Adipocyte (in vitro differentiated cells): ENCODE results near the gene GABRB1.

Experiments
- DNase-seq: peaks from one replicate; pipeline ENCODE4 v3.0.0-alpha.2; 2015; ENCODE audit warnings: low read depth
- H3K27me3 ChIP-seq: replicated peaks from 2 replicates; pipeline ENCODE4 v1.7.0; 2013; ENCODE audit warnings: mild to moderate bottlenecking, low read length, moderate library complexity; ENCODE audit not compliant: control insufficient read depth, insufficient read depth
- H3K36me3 ChIP-seq: 2 replicates; pipeline ENCODE4 v1.7.0; 2013; ENCODE audit warnings: low read length, mild to moderate bottlenecking, moderate library complexity; ENCODE audit not compliant: control insufficient read depth, insufficient read depth, severe bottlenecking
- H3K4me1 ChIP-seq: 2 replicates; pipeline ENCODE4 v1.7.0; 2013; ENCODE audit warnings: mild to moderate bottlenecking, low read length, moderate library complexity; ENCODE audit not compliant: control insufficient read depth, insufficient read depth
- H3K4me3 ChIP-seq: 2 replicates; pipeline ENCODE4 v1.7.0; 2013; ENCODE audit warnings: mild to moderate bottlenecking, low read length, moderate library complexity
- H3K9ac ChIP-seq: 2 replicates; pipeline ENCODE4 v1.7.0; 2013; ENCODE audit warnings: mild to moderate bottlenecking, low read length, moderate library complexity
- H3K9me3 ChIP-seq: 2 replicates; pipeline ENCODE4 v1.7.0; 2013; ENCODE audit warnings: mild to moderate bottlenecking, low read length, moderate library complexity; ENCODE audit not compliant: control insufficient read depth

The GABRB1 gene

GRCh38 chr4:47434931-47435330, 403.6 kb downstream of the GABRB1 start:
- DNase-seq: no peak
- Histone ChIP-seq H3K9ac (no peak overlapping the region), H3K4me3 (no peak overlapping the region), H3K4me1 (no peaks in the 10 kb centered on the region), H3K9me3 (no peaks in the 10 kb centered on the region), H3K27me3 (no peaks in the 10 kb centered on the region), H3K36me3 (no peaks in the 10 kb centered on the region)

- Histone ChIP-seq H3K27me3 (no peaks in the 10 kb centered on the region), H3K4me1 (no peaks in the 10 kb centered on the region), H3K9ac (no peak overlapping the region), H3K36me3 (no peaks in the 10 kb centered on the region), H3K9me3 (no peaks in the 10 kb centered on the region), H3K4me3 (no peak overlapping the region)
- DNase-seq: no peak
These were observed 411.6 kb downstream of the GABRB1 start for GRCh38 chr4:47442980-47443379.

GRCh38 chr4:47444031-47444430, 412.7 kb downstream of the GABRB1 start:
- H3K27me3 ChIP-seq: no peaks in the 10 kb centered on the region
- no peak for DNase-seq
- no peak overlapping the region for H3K9ac ChIP-seq
- H3K4me1 ChIP-seq: no peaks in the 10 kb centered on the region
- no peaks in the 10 kb centered on the region for H3K36me3 ChIP-seq
- no peak overlapping the region for H3K4me3 ChIP-seq
- H3K9me3 ChIP-seq: no peaks in the 10 kb centered on the region

- H3K9me3 ChIP-seq: no peaks in the 10 kb centered on the region
- no peaks in the 10 kb centered on the region for H3K27me3 ChIP-seq
- peaks cover 39% of the 10 kb centered on the region for H3K36me3 ChIP-seq
- DNase-seq: peak; percentile 34
- H3K4me3 ChIP-seq: no peak overlapping the region
- H3K9ac ChIP-seq: no peak overlapping the region
- no peaks in the 10 kb centered on the region for H3K4me1 ChIP-seq
These were observed 420.3 kb downstream of the GABRB1 start for GRCh38 chr4:47451657-47452056.

GRCh38 chr4:47462799-47463234, 431.4 kb downstream of the GABRB1 start:
- no peaks in the 10 kb centered on the region for H3K9me3 ChIP-seq
- peak overlapping the region; percentile 95 for H3K4me3 ChIP-seq
- peaks cover 5% of the 10 kb centered on the region for H3K4me1 ChIP-seq
- peak; percentile 15 for DNase-seq
- peaks cover 6% of the 10 kb centered on the region for H3K36me3 ChIP-seq
- no peaks in the 10 kb centered on the region for H3K27me3 ChIP-seq
- H3K9ac ChIP-seq: peak overlapping the region; percentile 86

- peak within 1 kb of the TSS; percentile 95 for H3K4me3 ChIP-seq
- peak; percentile 99 for DNase-seq
- H3K9me3 ChIP-seq: no peaks in the 10 kb centered on the region
- H3K9ac ChIP-seq: peak within 1 kb of the TSS; percentile 86
- peaks cover 6% of the 10 kb centered on the region for H3K36me3 ChIP-seq
- peaks cover 5% of the 10 kb centered on the region for H3K4me1 ChIP-seq
- H3K27me3 ChIP-seq: no peaks in the 10 kb centered on the region
These were observed 432.0 kb downstream of the GABRB1 start, which contains the start of gene COMMD8 for GRCh38 chr4:47463235-47463956. Gene COMMD8, minus strand, starts transcription at chr4:47463702. Its CDS starts 51 bp downstream, at chr4:47463651.

GRCh38 chr4:47465004-47465403, 433.6 kb downstream of the GABRB1 start:
- no peaks in the 10 kb centered on the region for H3K36me3 ChIP-seq
- H3K4me3 ChIP-seq: no peak overlapping the region
- H3K27me3 ChIP-seq: no peaks in the 10 kb centered on the region
- H3K9ac ChIP-seq: no peak overlapping the region
- no peak for DNase-seq
- H3K4me1 ChIP-seq: peaks cover 15% of the 10 kb centered on the region
- no peaks in the 10 kb centered on the region for H3K9me3 ChIP-seq

- Histone ChIP-seq H3K4me1 (peaks cover 17% of the 10 kb centered on the region), H3K9me3 (no peaks in the 10 kb centered on the region), H3K36me3 (no peaks in the 10 kb centered on the region), H3K9ac (no peak overlapping the region), H3K27me3 (no peaks in the 10 kb centered on the region), H3K4me3 (no peak overlapping the region)
- DNase-seq: no peak
These were observed 434.9 kb downstream of the GABRB1 start for GRCh38 chr4:47466056-47466785.

- no peaks in the 10 kb centered on the region for H3K36me3 ChIP-seq
- H3K27me3 ChIP-seq: no peaks in the 10 kb centered on the region
- H3K9ac ChIP-seq: no peak overlapping the region
- peak; percentile 45 for DNase-seq
- no peaks in the 10 kb centered on the region for H3K9me3 ChIP-seq
- peaks cover 12% of the 10 kb centered on the region for H3K4me1 ChIP-seq
- H3K4me3 ChIP-seq: no peak overlapping the region
These were observed 437.5 kb downstream of the GABRB1 start for GRCh38 chr4:47468706-47469365.

- Histone ChIP-seq H3K9me3 (no peaks in the 10 kb centered on the region), H3K4me3 (no peak overlapping the region), H3K9ac (no peak overlapping the region), H3K27me3 (no peaks in the 10 kb centered on the region), H3K36me3 (no peaks in the 10 kb centered on the region), H3K4me1 (peaks cover 12% of the 10 kb centered on the region)
- DNase-seq: peak; percentile 41
These were observed 438.6 kb downstream of the GABRB1 start for GRCh38 chr4:47469951-47470350.

- no peak for DNase-seq
These were observed 439.7 kb downstream of the GABRB1 start for GRCh38 chr4:47471064-47471463.

More at GRCh38 chr4:47471064-47471463, 439.7 kb downstream of the GABRB1 start:
- Histone ChIP-seq H3K36me3 (no peaks in the 10 kb centered on the region), H3K9me3 (no peaks in the 10 kb centered on the region), H3K4me3 (no peak overlapping the region), H3K27me3 (no peaks in the 10 kb centered on the region), H3K9ac (no peak overlapping the region), H3K4me1 (peaks cover 12% of the 10 kb centered on the region)
